ENCODE results near the gene BACH2. TPM values are rescaled to one million over a fixed set of nuclear protein-coding genes. Genes with fewer than 3 reads are reported as not detected.
"Not testable (repeated sequence)": the region's sequence is repeated elsewhere in the genome, so short reads cannot be mapped to it uniquely, and the experiment has no call there.

BACH2 gene
- total RNA-seq, 1 experiment from 2014 or later: 3.3 TPM

DNA sequence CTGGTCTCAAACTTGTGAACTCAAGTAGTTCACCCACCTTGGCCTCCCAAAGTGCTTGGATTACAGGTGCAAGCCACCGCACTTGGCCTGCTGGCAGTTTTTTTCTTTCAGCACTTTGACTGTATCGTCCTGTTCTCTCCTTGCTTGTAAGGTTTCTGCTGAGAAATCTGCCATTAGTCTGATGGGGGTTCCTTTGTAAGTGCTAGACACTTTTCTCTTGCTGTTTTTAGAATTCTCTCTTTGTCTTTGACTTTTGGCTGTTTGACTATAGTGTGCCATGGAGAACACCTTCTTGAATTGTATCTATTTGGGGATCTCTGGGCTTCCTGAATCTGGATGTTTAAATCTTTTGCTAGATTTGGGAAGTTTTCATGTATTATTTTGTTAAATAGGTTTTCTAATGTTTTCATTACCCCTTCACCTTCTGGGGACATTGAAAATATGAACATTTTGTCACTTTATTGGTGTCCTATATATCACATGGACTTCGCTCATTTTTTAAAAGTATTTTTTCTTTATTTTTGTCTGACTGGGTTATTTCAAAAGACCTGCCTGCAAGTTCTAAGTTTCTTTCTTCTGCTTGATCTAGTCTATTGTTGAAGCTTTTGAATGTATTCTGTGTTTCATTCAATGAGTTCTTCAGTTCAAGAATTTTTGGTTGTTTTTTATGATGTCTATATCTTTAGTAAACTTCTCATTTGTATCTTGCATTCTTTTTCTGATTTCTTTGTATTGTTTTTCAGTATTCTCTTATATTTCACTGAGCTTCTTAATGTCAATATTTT is 380.3 kb downstream of the BACH2 start (continued):
- TF ChIP-seq ZBTB33 (IDR thresholded peaks at IDR 0.05; ENCODE audit: extremely low read depth, insufficient replicate concordance, low read length) (no peak), JUND (IDR thresholded peaks at IDR 0.05) (no peak)
- TF ChIP-seq, protein P1, sequence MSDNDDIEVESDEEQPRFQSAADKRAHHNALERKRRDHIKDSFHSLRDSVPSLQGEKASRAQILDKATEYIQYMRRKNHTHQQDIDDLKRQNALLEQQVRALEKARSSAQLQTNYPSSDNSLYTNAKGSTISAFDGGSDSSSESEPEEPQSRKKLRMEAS (IDR thresholded peaks at IDR 0.05): no peak

DNA sequence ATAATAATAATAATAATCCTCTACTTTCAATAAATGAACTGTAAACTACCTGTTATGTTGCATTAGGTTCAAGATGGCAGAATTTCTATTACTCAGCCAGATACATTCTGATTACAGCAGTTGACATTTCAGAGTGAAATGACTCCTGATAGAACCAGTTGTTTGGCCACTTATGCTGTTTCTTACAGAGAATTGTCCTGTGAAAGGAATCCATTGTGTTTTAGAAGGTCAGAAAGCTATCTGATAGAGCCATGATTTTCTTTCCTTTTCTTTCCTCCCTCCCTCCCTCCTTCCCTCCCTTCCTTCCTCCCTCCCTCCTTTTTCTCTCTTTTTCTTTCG is 385.8 kb downstream of the BACH2 start:
- Histone ChIP-seq H2AFZ (ENCODE audit: low read depth, low read length, poor library complexity, severe bottlenecking) (no peak overlapping the region), H3K36me3 (ENCODE audit: control insufficient read depth in 1 of 2, insufficient read depth in 2 of 2, low read length in 2 of 2) (no peaks in the 10 kb centered on the region), H3K79me2 (ENCODE audit: insufficient read depth, low read length) (no peaks in the 10 kb centered on the region), H3K4me1 (ENCODE audit: control insufficient read depth in 1 of 2, insufficient read depth in 2 of 2, low read length in 2 of 2) (no peaks in the 10 kb centered on the region), H3K4me3 (replicated peaks in 1 of 2; ENCODE audit: low read depth in 1 of 2, low read length in 2 of 2) (no peak overlapping the region), H3K4me2 (ENCODE audit: low read length) (no peak overlapping the region), H3K9me3 (ENCODE audit: control insufficient read depth in 1 of 2, insufficient read depth in 1 of 2, low read depth in 1 of 2, low read length in 2 of 2) (no peaks in the 10 kb centered on the region), H4K20me1 (ENCODE audit: insufficient read depth) (no peaks in the 10 kb centered on the region), H3K27me3 (ENCODE audit: insufficient read depth, low read length) (no peaks in the 10 kb centered on the region), H3K9ac (ENCODE audit: low read length) (no peak overlapping the region), H3K9me2 (ENCODE audit: insufficient read depth) (no peaks in the 10 kb centered on the region), H3K27ac (ENCODE audit: low read depth, low read length) (no peak overlapping the region)
- ATAC-seq: no peak
- no peak for DNase-seq (ENCODE audit: low read depth, low spot score)
- ChIA-PET CTCF (no interaction called here), POLR2A (no interaction called here), RAD21 (ENCODE audit: low non-redundant PET in 1 of 2, low total read pairs in 2 of 2, uncharacterized antibody in 2 of 2, unreplicated experiment in 2 of 2) (no interaction called here)
- BruUV-seq (replicated peaks): no TSS peak
- TF ChIP-seq SIN3A (IDR thresholded peaks at IDR 0.05; ENCODE audit: low read depth): no peak
- TF ChIP-seq RAD21 (IDR thresholded peaks at IDR 0.05; ENCODE audit: low read depth): no peak
- TF ChIP-seq, protein P2, sequence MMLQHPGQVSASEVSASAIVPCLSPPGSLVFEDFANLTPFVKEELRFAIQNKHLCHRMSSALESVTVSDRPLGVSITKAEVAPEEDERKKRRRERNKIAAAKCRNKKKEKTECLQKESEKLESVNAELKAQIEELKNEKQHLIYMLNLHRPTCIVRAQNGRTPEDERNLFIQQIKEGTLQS (IDR thresholded peaks at IDR 0.05): no peak
- TF ChIP-seq FOSL1 (IDR thresholded peaks at IDR 0.05; ENCODE audit: low read depth): no peak
- TF ChIP-seq SRF (IDR thresholded peaks at IDR 0.05; ENCODE audit: low read depth): no peak
- no peak for TF ChIP-seq ELF1 (IDR thresholded peaks at IDR 0.05; ENCODE audit: borderline replicate concordance, low read depth)
- no peak for TF ChIP-seq CEBPB (IDR thresholded peaks at IDR 0.05; ENCODE audit: low read depth)
- TF ChIP-seq TCF7L2 (IDR thresholded peaks at IDR 0.05; ENCODE audit: borderline replicate concordance, extremely low read depth, insufficient read depth, insufficient read length): no peak
- TF ChIP-seq SP1 (IDR thresholded peaks at IDR 0.05; ENCODE audit: low read depth): no peak
- no peak for TF ChIP-seq POLR2AphosphoS5 (IDR thresholded peaks at IDR 0.05; ENCODE audit: low read depth, low read length)
- intact Hi-C loops (cut with micrococcal nuclease): no loop called here

DNA sequence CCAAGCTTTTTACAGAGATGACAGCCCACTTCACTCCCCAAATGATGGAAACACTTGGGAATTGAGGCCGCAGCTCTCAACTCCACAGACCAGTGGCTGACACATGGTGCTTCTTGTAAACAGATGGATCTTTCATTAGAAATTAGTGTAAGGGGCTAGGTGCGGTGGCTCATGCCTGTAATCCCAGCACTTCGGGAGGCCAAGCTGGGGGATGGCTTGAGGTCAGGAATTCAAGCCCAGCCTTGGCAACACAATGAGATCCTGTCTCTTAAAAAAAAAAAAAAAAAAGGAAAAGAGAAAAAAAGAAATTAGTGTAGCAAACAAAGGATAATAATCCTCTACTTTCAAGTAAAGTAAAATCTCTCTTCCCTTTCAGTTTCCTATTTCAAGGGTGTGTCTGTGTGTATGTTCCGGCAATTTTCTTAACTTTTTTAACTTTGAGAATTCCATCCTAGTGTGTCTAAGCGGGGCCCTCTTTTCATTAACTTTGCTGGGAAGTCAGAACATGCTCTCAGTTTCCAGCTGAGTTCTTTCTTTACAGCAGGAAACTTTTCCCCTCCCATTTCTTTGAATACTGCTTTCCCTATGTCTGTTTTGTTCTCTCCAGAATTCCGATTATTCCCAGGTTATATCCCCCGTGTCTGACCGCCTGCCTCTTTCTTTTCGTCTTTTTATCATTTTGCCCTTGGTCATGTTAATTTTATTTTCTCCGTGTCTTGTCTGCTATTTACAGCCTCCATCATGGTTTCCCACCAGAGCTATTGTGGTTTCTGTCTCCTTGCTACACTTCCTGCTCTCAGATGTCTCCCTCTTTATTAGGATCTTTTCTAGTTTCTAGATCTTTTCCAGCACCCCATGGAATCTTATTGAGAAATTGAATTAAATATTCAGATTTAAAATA is 386.4 kb downstream of the BACH2 start:
- BruUV-seq (replicated peaks); POLR2A ChIA-PET; H3K27me3 ChIP-seq (ENCODE audit: insufficient read depth, low read length); DNase-seq (ENCODE audit: low read depth, low spot score); H3K9me2 ChIP-seq (ENCODE audit: insufficient read depth); H3K4me3 ChIP-seq (replicated peaks in 1 of 2; ENCODE audit: low read depth in 1 of 2, low read length in 2 of 2); H3K9me3 ChIP-seq (ENCODE audit: control insufficient read depth in 1 of 2, insufficient read depth in 1 of 2, low read depth in 1 of 2, low read length in 2 of 2); H2AFZ ChIP-seq (ENCODE audit: low read depth, low read length, poor library complexity, severe bottlenecking); intact Hi-C loops (cut with micrococcal nuclease); H3K4me2 ChIP-seq (ENCODE audit: low read length); ATAC-seq; H3K4me1 ChIP-seq (ENCODE audit: control insufficient read depth in 1 of 2, insufficient read depth in 2 of 2, low read length in 2 of 2); H3K9ac ChIP-seq (ENCODE audit: low read length); H3K27ac ChIP-seq (ENCODE audit: low read depth, low read length); H4K20me1 ChIP-seq (ENCODE audit: insufficient read depth); H3K36me3 ChIP-seq (ENCODE audit: control insufficient read depth in 1 of 2, insufficient read depth in 2 of 2, low read length in 2 of 2); H3K79me2 ChIP-seq (ENCODE audit: insufficient read depth, low read length); CTCF ChIA-PET: not testable (repeated sequence)
- RAD21 ChIA-PET (ENCODE audit: low non-redundant PET in 1 of 2, low total read pairs in 2 of 2, uncharacterized antibody in 2 of 2, unreplicated experiment in 2 of 2): interaction anchor here in 1 of 2 experiments (0.6 kb wide), 1 partner anchor 36 kb away, joined by 4 read pairs; no protein-coding TSS in a partner anchor

All from HCT116 (cell line).